DND-41 (cell line): ENCODE results near the gene DLGAP5.

Experiments
- CTCF ChIP-seq: IDR thresholded peaks from 2 replicates; pipeline ENCODE4 v1.5.1; 2012; ENCODE audit warnings: borderline replicate concordance, low read length, moderate library complexity, mild to moderate bottlenecking; ENCODE audit not compliant: poor library complexity, severe bottlenecking; ENCODE audit errors: extremely low read depth
- EZH2 ChIP-seq: IDR thresholded peaks from 3 replicates; pipeline ENCODE4 v1.6.1; 2012; ENCODE audit warnings: borderline replicate concordance, low read depth, mild to moderate bottlenecking, moderate library complexity, low read length, inconsistent platforms; ENCODE audit not compliant: severe bottlenecking

- no peak for TF ChIP-seq CTCF
- no peak for TF ChIP-seq EZH2
These were observed 36.9 kb upstream of the DLGAP5 start for GRCh38 chr14:55228261-55228660.
